CD4-positive, alpha-beta T cell treated with Interleukin-17A for 1 hour (primary cell): ENCODE data around the gene PDILT.

Source experiments
- DNase-seq: peaks from one replicate; pipeline ENCODE4 v3.0.0-alpha.2; 2020

The PDILT gene

GRCh38 chr16:20401475-20402016 lies 3.0 kb downstream of the PDILT start:
- no peak for DNase-seq

GRCh38 chr16:20401066-20401465 lies 3.5 kb downstream of the PDILT start:
- DNase-seq, result no peak

- no peak for DNase-seq
Observed at GRCh38 chr16:20399185-20399584, 5.4 kb downstream of the PDILT start.

- no peak for DNase-seq
Observed at GRCh38 chr16:20398603-20399002, 5.9 kb downstream of the PDILT start.

GRCh38 chr16:20397468-20398074 lies 7.0 kb downstream of the PDILT start:
- no peak for DNase-seq

- DNase-seq, result no peak
Observed at GRCh38 chr16:20396846-20397467, 7.6 kb downstream of the PDILT start.

GRCh38 chr16:20395946-20396345 lies 8.6 kb downstream of the PDILT start:
- no peak for DNase-seq

GRCh38 chr16:20393801-20394577 lies 10.5 kb downstream of the PDILT start:
- DNase-seq, result no peak

- DNase-seq, result no peak
Observed at GRCh38 chr16:20391045-20391444, 13.5 kb downstream of the PDILT start.

- no peak for DNase-seq
Observed at GRCh38 chr16:20388854-20389253, 15.7 kb downstream of the PDILT start.

GRCh38 chr16:20387978-20388377 lies 16.6 kb downstream of the PDILT start:
- DNase-seq, result no peak

- DNase-seq, result peak; percentile 41
Observed at GRCh38 chr16:20385844-20386832, 18.4 kb downstream of the PDILT start.

- peak; percentile 42 for DNase-seq
Observed at GRCh38 chr16:20383106-20384029, 21.2 kb downstream of the PDILT start.

GRCh38 chr16:20382202-20382948 lies 22.2 kb downstream of the PDILT start:
- DNase-seq, result no peak

- no peak for DNase-seq
Observed at GRCh38 chr16:20380782-20381181, 23.8 kb downstream of the PDILT start.

- DNase-seq, result no peak
Observed at GRCh38 chr16:20377181-20377580, 27.4 kb downstream of the PDILT start.

- DNase-seq, result no peak
Observed at GRCh38 chr16:20372701-20373100, 31.8 kb downstream of the PDILT start.

- no peak for DNase-seq
Observed at GRCh38 chr16:20369452-20370054, 35.0 kb downstream of the PDILT start.

GRCh38 chr16:20364051-20364450 lies 40.5 kb downstream of the PDILT start:
- DNase-seq, result no peak

- no peak for DNase-seq
Observed at GRCh38 chr16:20363191-20363590, 41.3 kb downstream of the PDILT start.
